Measurements from ENCODE around the gene RNF135.
"Not testable (repeated sequence)": the region's sequence is repeated elsewhere in the genome, so short reads cannot be mapped to it uniquely, and the experiment has no call there.

Gene RNF135

GRCh38 chr17:30970831-30971567 lies at the start of gene RNF135:
RNF135 (plus strand) TSS chr17:30971039; CDS start chr17:30971074, 35 bp downstream.
- DNase-seq = peak; percentile 62 to 91

DNA sequence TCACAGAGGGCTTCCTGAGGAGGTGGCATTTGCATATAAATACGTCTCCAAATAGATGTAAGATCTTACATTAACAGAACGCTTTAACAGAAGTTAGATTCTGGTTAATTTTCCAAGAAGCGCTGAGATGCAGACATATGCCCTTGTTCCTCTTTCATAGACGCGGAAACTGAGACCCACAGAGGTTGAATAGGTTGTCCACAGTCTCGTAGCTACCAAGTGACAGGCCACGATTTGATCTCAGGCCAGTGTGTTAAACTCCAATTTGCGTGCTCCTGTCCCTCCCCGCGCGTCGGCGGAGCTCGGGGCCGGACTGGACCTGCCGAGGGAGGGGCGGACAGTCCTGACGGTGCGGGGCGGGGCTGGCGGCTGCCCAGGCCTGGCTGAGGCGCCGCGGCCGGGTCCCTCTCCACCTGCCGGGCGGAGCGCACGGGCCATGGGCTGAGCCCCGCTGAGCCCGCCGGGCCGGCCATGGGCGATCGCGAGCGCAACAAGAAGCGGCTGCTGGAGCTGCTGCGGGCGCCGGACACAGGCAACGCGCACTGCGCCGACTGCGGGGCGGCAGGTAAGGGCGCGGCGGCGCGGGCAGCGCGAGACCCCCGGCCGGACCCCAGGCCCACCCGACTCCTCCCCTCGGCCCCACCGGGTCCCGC lies 49.2 kb upstream of the RNF135 start, which contains the start of gene ADAP2:
Gene ADAP2, plus strand, starts transcription at position 402 of the 653 bp plus-strand sequence. Its CDS starts 70 bp downstream, at position 472.
- DNase-seq = no peak

DNA sequence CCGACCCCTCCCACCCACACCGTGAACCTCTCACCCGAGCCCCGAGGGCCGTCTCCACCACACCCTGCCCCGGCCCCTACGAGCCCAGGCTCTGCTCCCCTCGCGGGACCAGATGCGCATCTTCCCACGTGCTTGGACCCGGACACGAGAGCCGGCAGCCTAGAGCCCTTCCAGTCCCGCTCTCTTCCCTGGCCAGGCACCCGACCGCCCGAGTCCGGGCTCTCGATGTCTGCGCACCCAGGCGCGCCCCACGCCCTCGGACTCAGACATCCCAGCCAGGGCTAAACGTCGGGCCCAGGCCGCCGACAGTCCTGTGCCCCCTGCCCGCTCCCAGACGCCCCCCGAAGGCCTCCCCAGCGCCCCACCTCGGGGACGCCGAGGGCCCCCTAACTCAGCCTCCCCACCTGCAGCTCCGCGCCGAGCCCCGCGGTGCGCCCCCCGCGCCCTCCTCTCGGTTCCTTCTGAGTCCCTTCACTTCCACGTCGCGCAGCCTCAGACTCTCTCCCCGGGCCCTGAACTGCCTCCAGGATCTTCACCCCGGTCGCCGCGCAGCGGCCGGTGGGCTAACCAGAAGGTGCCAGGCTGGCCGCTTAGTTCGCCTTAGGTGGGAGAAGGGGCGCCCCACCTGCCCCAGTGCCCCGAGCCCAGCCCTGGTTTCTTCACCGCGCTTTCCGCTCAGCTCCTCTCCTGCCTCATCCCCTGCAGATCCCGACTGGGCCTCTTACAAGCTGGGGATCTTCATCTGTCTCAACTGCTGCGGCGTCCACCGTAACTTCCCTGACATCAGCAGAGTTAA lies 48.4 kb upstream of the RNF135 start:
- DNase-seq = no peak

DNA sequence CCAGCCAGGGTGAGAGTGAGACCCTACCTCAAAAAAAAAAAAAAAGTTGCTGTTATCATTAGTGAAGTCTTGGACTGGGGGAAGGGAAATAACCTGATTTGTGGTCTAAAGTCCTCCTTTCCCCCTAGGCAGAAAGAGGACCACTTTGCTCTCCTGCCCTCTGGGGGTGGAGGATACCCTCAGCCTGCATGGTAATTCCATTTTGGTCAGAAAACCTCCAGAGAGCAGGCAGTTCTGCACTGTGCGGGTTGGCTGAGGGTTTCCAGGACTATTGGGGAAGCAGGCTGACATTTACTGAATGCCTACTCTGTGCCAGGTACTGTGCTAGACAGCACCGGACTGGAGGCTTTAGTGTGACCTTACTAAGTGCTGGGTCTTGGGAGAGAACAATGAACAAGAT lies 46.5 kb upstream of the RNF135 start:
- no peak for DNase-seq

GRCh38 chr17:30926516-30926915 lies 44.3 kb upstream of the RNF135 start:
- no peak for DNase-seq

GRCh38 chr17:30927756-30928155 lies 43.1 kb upstream of the RNF135 start:
- DNase-seq = no peak

GRCh38 chr17:30928584-30928983 lies 42.3 kb upstream of the RNF135 start:
- no peak for DNase-seq

GRCh38 chr17:30929081-30929633 lies 41.7 kb upstream of the RNF135 start:
- no peak for DNase-seq

DNA sequence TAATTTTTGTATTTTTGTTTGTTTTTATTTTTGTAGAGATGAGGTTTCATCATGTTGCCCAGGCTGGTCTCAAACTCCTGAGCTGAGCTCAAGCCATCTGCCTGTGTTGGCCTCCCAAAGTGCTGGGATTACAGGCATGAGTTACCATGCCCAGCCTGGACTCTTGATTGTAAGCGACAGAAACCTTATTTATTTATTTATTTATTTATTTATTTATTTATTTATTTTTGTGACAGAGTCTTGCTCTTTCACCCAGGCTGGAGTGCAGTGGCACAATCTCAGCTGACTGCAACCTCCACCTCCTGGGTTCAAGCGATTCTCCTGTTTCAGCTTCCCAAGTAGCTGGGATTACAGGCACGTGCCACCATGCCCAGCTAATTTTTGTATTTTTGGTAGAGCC lies 41.0 kb upstream of the RNF135 start:
- not testable (repeated sequence) for DNase-seq

DNA sequence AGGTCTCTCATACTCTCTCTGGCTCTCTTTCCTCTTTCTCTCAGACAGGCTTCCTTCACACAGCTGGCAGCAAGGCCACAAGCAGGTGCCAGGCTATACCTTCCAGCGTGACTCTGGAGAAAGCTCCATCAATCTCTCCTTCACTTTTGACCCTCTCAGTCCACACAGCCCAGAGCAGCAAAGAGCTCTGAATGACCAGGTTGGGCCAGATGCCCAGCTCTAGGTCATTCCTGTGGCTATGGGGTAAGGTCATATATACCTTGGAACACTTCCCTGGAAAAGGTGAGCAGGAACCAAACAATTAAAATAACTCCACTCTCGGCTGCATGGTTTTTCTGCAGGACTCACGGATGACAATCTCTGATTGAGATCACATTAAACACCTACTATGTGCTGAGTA lies 40.3 kb upstream of the RNF135 start:
- no peak for DNase-seq

- not testable (repeated sequence) for DNase-seq
These were observed 39.3 kb upstream of the RNF135 start for GRCh38 chr17:30931582-30931981.

DNA sequence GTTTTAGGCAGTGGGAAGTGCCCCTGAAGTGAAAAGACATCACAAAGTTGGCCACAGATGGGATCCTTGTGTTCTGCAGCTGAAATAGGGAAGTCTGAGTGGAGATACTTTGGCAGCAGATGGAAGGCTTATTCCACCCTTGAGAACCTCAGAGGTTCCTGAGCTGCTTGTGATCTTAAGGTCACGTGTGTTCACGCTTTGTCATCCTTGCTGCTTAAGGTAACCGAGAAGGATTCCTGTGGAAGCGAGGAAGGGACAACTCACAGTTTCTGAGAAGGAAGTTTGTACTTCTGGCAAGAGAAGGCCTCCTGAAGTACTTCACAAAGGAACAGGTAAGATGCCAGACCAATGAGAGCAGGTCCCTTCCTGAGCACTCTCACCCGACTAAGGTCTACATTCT lies 36.9 kb upstream of the RNF135 start:
- DNase-seq = no peak

DNA sequence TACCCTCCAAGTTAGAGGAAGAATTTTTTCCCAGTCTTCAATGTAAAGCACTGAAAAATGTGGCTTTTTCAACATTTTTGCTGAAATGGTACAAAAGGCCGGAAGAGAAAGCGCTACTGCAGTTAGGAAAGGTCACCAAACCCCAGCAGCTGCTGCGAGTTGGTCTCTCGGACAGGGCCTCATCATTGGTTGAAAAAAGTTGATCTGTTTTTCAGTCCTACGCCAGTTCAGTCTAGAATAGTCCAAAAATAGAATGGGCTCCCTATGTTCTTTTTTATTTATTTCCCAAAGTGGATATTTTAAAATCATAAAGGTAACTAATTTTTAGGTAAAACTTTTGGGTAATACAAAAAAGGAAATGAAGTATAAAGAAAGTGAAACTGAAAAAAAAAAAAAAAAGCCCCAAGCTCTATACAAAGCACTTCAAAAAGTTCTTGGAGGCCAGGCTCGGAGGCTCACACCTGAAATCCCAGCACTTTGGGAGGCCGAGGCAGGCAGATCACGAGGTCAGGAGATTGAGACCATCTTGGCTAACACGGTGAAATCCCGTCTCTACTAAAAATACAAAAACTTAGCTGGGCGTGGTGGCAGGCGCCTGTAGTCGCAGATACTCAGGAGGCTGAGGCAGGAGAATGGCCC lies 31.7 kb upstream of the RNF135 start:
- DNase-seq = no peak

- no peak for DNase-seq
These were observed 28.3 kb upstream of the RNF135 start for GRCh38 chr17:30942308-30943079.

DNA sequence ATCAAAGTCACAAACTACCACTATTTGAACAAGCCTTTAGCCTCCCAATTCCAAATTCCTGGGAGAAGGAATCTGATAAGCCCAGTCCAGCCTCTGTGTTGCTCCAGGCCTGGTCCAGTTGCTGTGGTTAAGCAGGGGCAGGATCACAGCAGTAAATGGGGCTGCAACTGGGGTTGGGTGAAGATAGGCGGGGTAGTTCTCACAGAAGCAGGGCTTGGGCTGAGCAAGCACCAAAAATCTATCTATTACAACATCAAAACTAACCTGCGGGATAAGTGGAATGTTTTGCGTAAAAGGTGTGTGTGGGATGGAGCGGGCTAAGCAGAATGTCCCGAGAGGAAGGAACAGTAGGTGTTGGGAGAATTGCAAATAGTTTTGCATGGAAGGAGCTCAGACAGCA lies 23.0 kb upstream of the RNF135 start:
- no peak for DNase-seq

GRCh38 chr17:30950189-30950588 lies 20.6 kb upstream of the RNF135 start:
- no peak for DNase-seq

DNA sequence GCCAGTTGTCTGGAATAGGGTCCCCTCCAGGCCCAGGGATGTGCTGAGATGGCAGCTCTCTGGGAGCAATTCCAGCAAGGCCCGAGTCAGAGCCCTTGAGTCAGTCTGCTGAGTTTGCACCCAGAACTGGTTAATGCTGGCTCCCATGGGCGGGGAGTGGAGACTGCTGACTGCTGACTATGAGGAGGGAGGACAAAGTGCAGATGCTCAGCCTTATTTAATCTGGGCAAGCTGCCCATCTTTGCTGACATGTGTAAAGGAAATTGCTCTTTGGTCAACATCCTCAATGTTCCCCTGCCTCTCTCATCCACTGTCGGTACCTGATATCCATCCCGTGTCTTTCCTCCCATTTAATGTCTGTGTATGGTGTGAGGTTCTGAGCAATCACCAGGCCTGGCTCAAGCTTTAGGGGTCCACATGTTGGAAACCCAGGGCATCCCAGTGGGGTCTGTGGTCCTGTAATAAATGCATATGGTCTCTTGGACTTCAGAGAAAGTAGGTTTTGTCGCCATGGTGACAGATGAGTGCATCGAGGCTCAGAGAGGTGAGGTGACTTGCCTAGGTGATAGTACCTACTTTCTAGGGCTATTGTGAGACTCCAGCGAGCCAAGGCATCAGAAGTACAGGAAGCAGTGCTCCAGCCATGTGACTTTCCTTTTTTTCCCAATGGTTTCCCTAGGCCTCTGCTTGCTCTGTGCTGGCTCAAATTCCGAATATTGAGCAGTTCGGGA lies 20.0 kb upstream of the RNF135 start:
- no peak for DNase-seq

DNA sequence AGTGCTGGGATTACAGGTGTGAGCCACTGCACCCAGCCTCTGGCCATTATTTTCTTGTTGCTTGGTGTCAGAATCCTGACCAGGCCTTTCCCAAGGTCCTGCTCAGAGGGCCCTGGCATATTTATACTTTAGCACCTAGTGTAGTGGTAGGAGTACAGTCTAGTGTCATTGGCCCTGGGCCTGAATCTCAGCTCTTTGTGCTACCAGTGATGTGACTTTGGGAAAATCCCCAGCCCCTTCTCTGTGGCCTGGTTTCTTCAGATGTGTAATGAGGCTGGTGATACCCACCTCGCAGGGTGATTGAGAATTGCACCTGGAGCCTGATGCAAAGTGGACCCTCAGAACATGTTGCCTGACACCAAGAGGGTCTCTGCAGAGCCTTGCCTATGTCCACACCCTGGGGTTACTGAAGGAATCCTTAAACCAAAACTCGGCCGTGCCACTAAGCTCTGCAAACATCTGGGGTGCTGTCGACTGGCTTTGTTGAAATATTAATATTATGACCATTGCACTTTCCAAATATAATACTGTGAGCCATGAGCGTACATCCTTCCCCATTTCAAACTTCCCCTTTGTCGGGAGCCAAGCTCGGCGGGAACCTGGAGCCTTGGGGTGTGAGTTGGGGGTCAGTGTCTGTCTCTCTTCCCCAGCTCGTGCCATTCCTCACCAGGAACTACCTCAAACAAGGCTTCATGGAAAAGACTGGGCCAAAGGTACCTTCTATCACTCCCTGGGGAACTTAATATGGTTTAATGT lies 18.0 kb upstream of the RNF135 start:
- DNase-seq = no peak

- no peak for DNase-seq
These were observed 16.6 kb upstream of the RNF135 start for GRCh38 chr17:30954046-30954830.
